GM12878 (cell line): ENCODE results near the gene TMEM252. TPM values are rescaled to one million over a fixed set of nuclear protein-coding genes. Genes with fewer than 3 reads are reported as not detected.

Source experiments
- ATAC-seq: fragments of 200-7000 bp; cut with Tn5 transposase; 3 replicates; pipeline ENCODE4 v1.9.1; 2020; ENCODE audit warnings: mild to moderate bottlenecking, moderate library complexity
- BruUV-seq: library from RNA; stranded (reverse); fragments of 400-500 nt; replicated peaks from 2 replicates; lab custom pipeline; 2021; lab: Mats Ljungman, UMichigan
- CTCF ChIA-PET: fragments of 300-600 bp; sonication (Branson Sonifier 250); formaldehyde crosslinking; extraction: SDS; loops from one replicate; lab custom pipeline; 2021; ENCODE audit warnings: inconsistent platforms; lab: Yijun Ruan, JAX
- POLR2A ChIA-PET: fragments of 350-600 bp; formaldehyde crosslinking; extraction: SDS; loops from one replicate; lab custom pipeline; 2021; ENCODE audit warnings: inconsistent platforms; lab: Charles Lee
- RAD21 ChIA-PET: fragments of 300-600 bp; sonication (Branson Sonifier 250); formaldehyde crosslinking; loops from one replicate; lab custom pipeline; 2023; ENCODE audit warnings: antibody characterized with exemption; ENCODE audit not compliant: unreplicated experiment; lab: Charles Lee
- SMC1A ChIA-PET: fragments of 300-600 bp; sonication (Branson Sonifier 250); formaldehyde crosslinking; loops from one replicate; lab custom pipeline; 2023; ENCODE audit not compliant: unreplicated experiment, uncharacterized antibody; lab: Charles Lee
- DNase-seq: peaks from one replicate; pipeline ENCODE4 v3.0.0-alpha.2; 2011; ENCODE audit warnings: low read depth, low spot score
- FAIRE-seq: peaks from 3 replicates; lab custom pipeline; 2011; peaks lifted over from hg19 to GRCh38; lab: Jason Lieb, UNC
- H2AFZ ChIP-seq: 2 replicates; pipeline ENCODE4 v1.6.0; 2011; ENCODE audit warnings: low read depth, low read length, control low read depth; ENCODE audit not compliant: control insufficient read depth
- H3K27ac ChIP-seq: 2 replicates; pipeline ENCODE4 v1.5.1; 2011; ENCODE audit warnings: control low read depth; ENCODE audit not compliant: control insufficient read depth, insufficient read depth
- H3K27me3 ChIP-seq, 2 experiments: replicated peaks in 1 of 2; 2 replicates each; pipeline versions ENCODE4 v1.6.0 to v1.6.1; 2011; ENCODE audit warnings: low read length in 1 of 2; ENCODE audit not compliant: control insufficient read depth in 2 of 2, insufficient read depth in 2 of 2
- H3K36me3 ChIP-seq, 2 experiments: 2 replicates each; pipeline ENCODE4 v1.5.1; 2011; ENCODE audit warnings: low read length in 1 of 2; ENCODE audit not compliant: control insufficient read depth in 2 of 2, insufficient read depth in 2 of 2
- H3K4me1 ChIP-seq: 2 replicates; pipeline ENCODE4 v1.6.1; 2011; ENCODE audit warnings: mild to moderate bottlenecking, low read length, moderate library complexity, mixed read lengths; ENCODE audit not compliant: control insufficient read depth, insufficient read depth
- H3K4me2 ChIP-seq: 2 replicates; pipeline ENCODE4 v1.6.0; 2011; ENCODE audit warnings: control low read depth; ENCODE audit not compliant: control insufficient read depth, insufficient read depth
- H3K4me3 ChIP-seq: fragments of 200-600 bp; sonication (generic); 2 replicates; pipeline ENCODE4 v1.5.1; 2016
- H3K79me2 ChIP-seq: 2 replicates; pipeline ENCODE4 v1.6.0; 2011; ENCODE audit warnings: low read length; ENCODE audit not compliant: control insufficient read depth, insufficient read depth
- H3K9ac ChIP-seq: 2 replicates; pipeline ENCODE4 v1.8.0; 2011; ENCODE audit warnings: low read length, control low read depth, mixed read lengths; ENCODE audit not compliant: control insufficient read depth, insufficient read depth
- H3K9me3 ChIP-seq: replicated peaks from 3 replicates; pipeline ENCODE4 v1.5.1; 2011; ENCODE audit warnings: mild to moderate bottlenecking, low read length; ENCODE audit not compliant: control insufficient read depth, insufficient read depth
- H4K20me1 ChIP-seq: 2 replicates; pipeline ENCODE4 v1.6.0; 2011; ENCODE audit not compliant: control insufficient read depth, insufficient read depth
- BHLHE40 ChIP-seq, 2 experiments: fragments of 450-650 bp in 1 of 2; IDR thresholded peaks; 2 replicates each; pipeline ENCODE4 v1.6.1; 2011 to 2017; ENCODE audit warnings: low read depth in 2 of 2, borderline replicate concordance in 1 of 2, improper control_type of control experiment in 1 of 2, low read length in 1 of 2, mild to moderate bottlenecking in 1 of 2
- BRCA1 ChIP-seq: IDR thresholded peaks from 2 replicates; pipeline ENCODE4 v1.6.1; 2011; ENCODE audit warnings: low read depth, low read length, improper control_type of control experiment
- CBFB ChIP-seq: IDR thresholded peaks from 2 replicates; pipeline ENCODE4 v1.6.1; 2016; ENCODE audit warnings: antibody characterized with exemption, low read depth
- FOXM1 ChIP-seq: IDR thresholded peaks from 2 replicates; pipeline ENCODE4 v1.6.1; 2012; ENCODE audit warnings: low read depth, mild to moderate bottlenecking, inconsistent platforms, low read length, moderate library complexity
- MYC ChIP-seq: IDR thresholded peaks from 2 replicates; pipeline ENCODE4 v1.6.1; 2011; ENCODE audit warnings: mild to moderate bottlenecking, low read length, moderate library complexity, inconsistent platforms; ENCODE audit not compliant: insufficient read depth, insufficient replicate concordance, insufficient read length, severe bottlenecking
- NR2C1 ChIP-seq: fragments of 450-650 bp; IDR thresholded peaks from 2 replicates; pipeline ENCODE4 v1.6.1; 2017; ENCODE audit warnings: antibody characterized with exemption, mild to moderate bottlenecking, moderate library complexity
- NR2F1 ChIP-seq: fragments of 450-650 bp; conservative IDR thresholded peaks from 2 replicates; pipeline ENCODE4 v1.6.1; 2017; ENCODE audit warnings: mild to moderate bottlenecking
- PML ChIP-seq: IDR thresholded peaks from 2 replicates; pipeline ENCODE4 v1.6.1; 2012; ENCODE audit warnings: low read length, inconsistent platforms
- POLR2AphosphoS2 ChIP-seq: IDR thresholded peaks from 2 replicates; pipeline ENCODE4 v1.6.1; 2011; ENCODE audit warnings: low read depth, mild to moderate bottlenecking, low read length, improper control_type of control experiment, moderate library complexity
- POU2F2 ChIP-seq: IDR thresholded peaks from 3 replicates; pipeline ENCODE4 v1.6.1; 2011; ENCODE audit warnings: low read depth, mild to moderate bottlenecking, low read length, borderline replicate concordance
- SMAD5 ChIP-seq: IDR thresholded peaks from 2 replicates; pipeline ENCODE4 v1.6.1; 2016; ENCODE audit warnings: antibody characterized with exemption, low read depth
- TBL1XR1 ChIP-seq: IDR thresholded peaks from 2 replicates; pipeline ENCODE4 v1.6.1; 2012; ENCODE audit warnings: low read depth, low read length, improper control_type of control experiment
- WRNIP1 ChIP-seq: IDR thresholded peaks from 2 replicates; pipeline ENCODE4 v1.6.1; 2011; ENCODE audit warnings: low read depth, low read length, improper control_type of control experiment, borderline replicate concordance
- ZNF622 ChIP-seq: fragments of 450-650 bp; IDR thresholded peaks from 2 replicates; pipeline ENCODE4 v1.6.1; 2017; ENCODE audit warnings: mild to moderate bottlenecking, inconsistent platforms
- WGBS: methylation state at CpG from one replicate; pipeline ENCODE4 v1.1.6; 2016; ENCODE audit warnings: low lambda C conversion rate; ENCODE audit not compliant: insufficient replicate concordance, insufficient coverage; ENCODE audit errors: missing lambda C conversion rate; 5-methylcytosine and 5-hydroxymethylcytosine counted together
- in situ Hi-C: fragments of 300-500 bp; cut with MboI; formaldehyde crosslinking; loops from 9 replicates; pipeline ENCODE4 v1.14.3; 2018; ENCODE audit warnings: mixed read lengths
- intact Hi-C: fragments of 100-400 bp; cut with micrococcal nuclease; formaldehyde crosslinking; loops from one replicate; pipeline ENCODE4 v1.14.2; 2022; ENCODE audit not compliant: unreplicated experiment
- polyA plus RNA-seq, 11 experiments: library from polyadenylated mRNA; depleted of rRNA in 4 of 11; unstranded in 6 of 11; stranded (reverse) in 5 of 11; fragments of >200 nt; fragmentation: Nextera tagmentation in 4 of 11; fragmentation: Illumina TruSeq in 1 of 11; extraction: Ambion mirVana in 4 of 11; extraction: Trizol in 1 of 11; gene quantifications; 1 replicate in 1 of 11; 2 replicates in 10 of 11; pipeline versions ENCODE4 v1.2.1 to v1.2.3, GENCODE V29; 2011 to 2016; ENCODE audit warnings: inconsistent platforms in 2 of 11, missing spikeins in 2 of 11, low read depth in 1 of 11
- total RNA-seq, 4 experiments: library from RNA; depleted of rRNA in 3 of 4; stranded (reverse); fragments of >200 nt in 3 of 4; fragmentation: Illumina TruSeq in 1 of 4; extraction: Trizol in 1 of 4; gene quantifications; 2 replicates each; pipeline versions ENCODE4 v1.2.1 to v1.2.3, GENCODE V29; 2013 to 2021
- TF ChIP-seq, protein P1 (sequence below): fragments of 450-650 bp; IDR thresholded peaks from 2 replicates; pipeline ENCODE4 v1.6.1; 2016; ENCODE audit warnings: mild to moderate bottlenecking
- TF ChIP-seq, protein P2 (sequence below): IDR thresholded peaks from 2 replicates; pipeline ENCODE4 v1.6.1; 2011; ENCODE audit warnings: borderline replicate concordance, low read depth, mild to moderate bottlenecking, moderate library complexity, low read length; ENCODE audit not compliant: insufficient read depth, poor library complexity, severe bottlenecking
- TF ChIP-seq, protein P3 (sequence below): IDR thresholded peaks from 2 replicates; pipeline ENCODE4 v1.6.1; 2012; ENCODE audit warnings: low read length, inconsistent platforms

Gene TMEM252
- total and polyA plus RNA-seq, 10 of the 15 experiments (the other 5 are each of a cell fraction or from before 2014, with no cell fraction given), result not detected

DNA sequence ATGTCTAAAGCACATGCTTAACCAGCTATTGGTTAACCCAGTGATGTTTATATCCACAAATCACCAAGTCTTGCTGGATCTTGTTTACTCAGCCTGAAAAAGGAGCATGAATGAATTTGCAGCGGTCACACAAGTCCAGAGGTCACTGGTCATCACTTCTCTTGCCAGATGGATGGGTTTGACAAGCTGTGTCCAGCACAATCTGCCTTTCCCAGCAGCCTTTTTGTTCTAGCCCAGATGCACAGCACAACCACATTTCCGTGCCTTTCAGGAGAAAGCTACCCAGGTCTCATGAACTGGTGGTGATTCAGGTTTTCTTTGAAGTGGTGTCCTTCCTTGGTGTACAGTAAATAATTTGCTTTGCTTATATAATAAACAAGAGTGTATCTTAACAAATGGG lies 32.1 kb downstream of the TMEM252 start (continued):
- TF ChIP-seq NR2F1, result no peak

DNA sequence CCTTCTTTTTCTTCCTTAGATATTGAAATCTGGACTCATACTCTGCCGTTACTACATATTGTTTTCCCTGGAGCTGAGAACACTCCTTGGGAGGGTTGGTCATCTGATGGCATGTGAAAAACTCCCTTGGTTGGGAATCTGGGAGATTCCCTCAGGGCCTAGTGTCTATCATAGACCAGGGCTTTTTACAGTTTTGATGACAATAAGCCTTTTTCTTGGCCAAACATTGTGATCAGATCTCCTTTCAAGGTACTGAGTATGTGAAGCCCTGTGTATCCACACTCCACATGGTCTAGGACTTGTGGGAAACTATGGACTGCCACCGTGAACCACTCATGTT lies 32.9 kb downstream of the TMEM252 start:
- no peaks in the 10 kb centered on the region for H3K9me3 ChIP-seq
- WGBS, result 46% methylated on average over 2 of the region's 2 CpGs
- H3K79me2 ChIP-seq, result no peaks in the 10 kb centered on the region
- H3K27ac ChIP-seq, result no peak overlapping the region
- in situ Hi-C loops, result no loop called here
- H2AFZ ChIP-seq, result no peak overlapping the region
- peaks cover 3% of the 10 kb centered on the region; the same call in 1 of the 2 replicates for H3K4me1 ChIP-seq
- TF ChIP-seq POU2F2, result no peak
- no peak for TF ChIP-seq POLR2AphosphoS2
- TF ChIP-seq BHLHE40 (IDR thresholded peaks at IDR 0.05; ENCODE audit: borderline replicate concordance in 1 of 2, low read depth in 2 of 2, low read length in 1 of 2), result no peak
- TF ChIP-seq SMAD5, result no peak
- no peak for TF ChIP-seq ZNF622
- TF ChIP-seq BRCA1, result no peak
- TF ChIP-seq, protein P1, sequence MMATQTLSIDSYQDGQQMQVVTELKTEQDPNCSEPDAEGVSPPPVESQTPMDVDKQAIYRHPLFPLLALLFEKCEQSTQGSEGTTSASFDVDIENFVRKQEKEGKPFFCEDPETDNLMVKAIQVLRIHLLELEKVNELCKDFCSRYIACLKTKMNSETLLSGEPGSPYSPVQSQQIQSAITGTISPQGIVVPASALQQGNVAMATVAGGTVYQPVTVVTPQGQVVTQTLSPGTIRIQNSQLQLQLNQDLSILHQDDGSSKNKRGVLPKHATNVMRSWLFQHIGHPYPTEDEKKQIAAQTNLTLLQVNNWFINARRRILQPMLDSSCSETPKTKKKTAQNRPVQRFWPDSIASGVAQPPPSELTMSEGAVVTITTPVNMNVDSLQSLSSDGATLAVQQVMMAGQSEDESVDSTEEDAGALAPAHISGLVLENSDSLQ, result no peak
- TF ChIP-seq, protein P2, sequence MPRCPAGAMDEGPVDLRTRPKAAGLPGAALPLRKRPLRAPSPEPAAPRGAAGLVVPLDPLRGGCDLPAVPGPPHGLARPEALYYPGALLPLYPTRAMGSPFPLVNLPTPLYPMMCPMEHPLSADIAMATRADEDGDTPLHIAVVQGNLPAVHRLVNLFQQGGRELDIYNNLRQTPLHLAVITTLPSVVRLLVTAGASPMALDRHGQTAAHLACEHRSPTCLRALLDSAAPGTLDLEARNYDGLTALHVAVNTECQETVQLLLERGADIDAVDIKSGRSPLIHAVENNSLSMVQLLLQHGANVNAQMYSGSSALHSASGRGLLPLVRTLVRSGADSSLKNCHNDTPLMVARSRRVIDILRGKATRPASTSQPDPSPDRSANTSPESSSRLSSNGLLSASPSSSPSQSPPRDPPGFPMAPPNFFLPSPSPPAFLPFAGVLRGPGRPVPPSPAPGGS, result no peak
- TF ChIP-seq, protein P3, sequence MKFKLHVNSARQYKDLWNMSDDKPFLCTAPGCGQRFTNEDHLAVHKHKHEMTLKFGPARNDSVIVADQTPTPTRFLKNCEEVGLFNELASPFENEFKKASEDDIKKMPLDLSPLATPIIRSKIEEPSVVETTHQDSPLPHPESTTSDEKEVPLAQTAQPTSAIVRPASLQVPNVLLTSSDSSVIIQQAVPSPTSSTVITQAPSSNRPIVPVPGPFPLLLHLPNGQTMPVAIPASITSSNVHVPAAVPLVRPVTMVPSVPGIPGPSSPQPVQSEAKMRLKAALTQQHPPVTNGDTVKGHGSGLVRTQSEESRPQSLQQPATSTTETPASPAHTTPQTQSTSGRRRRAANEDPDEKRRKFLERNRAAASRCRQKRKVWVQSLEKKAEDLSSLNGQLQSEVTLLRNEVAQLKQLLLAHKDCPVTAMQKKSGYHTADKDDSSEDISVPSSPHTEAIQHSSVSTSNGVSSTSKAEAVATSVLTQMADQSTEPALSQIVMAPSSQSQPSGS, result no peak
- TF ChIP-seq WRNIP1, result no peak
- no peak for TF ChIP-seq MYC
- no peak for TF ChIP-seq NR2C1
- no peak for TF ChIP-seq PML
- TF ChIP-seq FOXM1, result no peak
- TF ChIP-seq TBL1XR1, result no peak
- TF ChIP-seq CBFB, result no peak
- DNase-seq (no peak), FAIRE-seq (no peak), ATAC-seq (no peak)
- CTCF ChIA-PET, result interaction anchor here (0.6 to 3.2 kb wide), 6 partner anchors 10 to 444 kb away, joined by 3 to 11 read pairs (median 5); no protein-coding TSS in a partner anchor
- no peaks in the 10 kb centered on the region for H4K20me1 ChIP-seq
- POLR2A ChIA-PET, result no interaction called here
- no peaks in the 10 kb centered on the region for H3K36me3 ChIP-seq
- BruUV-seq, result no TSS peak
- H3K9ac ChIP-seq, result no peak overlapping the region
- no peak overlapping the region for H3K4me3 ChIP-seq
- SMC1A ChIA-PET, result interaction anchor here (0.9 to 1.2 kb wide), 3 partner anchors 52 to 165 kb away, joined by 4 read pairs; no protein-coding TSS in a partner anchor
- intact Hi-C loops, result loop anchor here (5.0 kb wide), 1 partner anchor 60 kb away; no protein-coding TSS in a partner anchor
- RAD21 ChIA-PET, result interaction anchor here (1.4 kb wide), 1 partner anchor 52 kb away, joined by 4 read pairs; no protein-coding TSS in a partner anchor
- no peak overlapping the region for H3K4me2 ChIP-seq
- no peaks in the 10 kb centered on the region; a peak in 1 of 4 replicates for H3K27me3 ChIP-seq
